ENCODE data around the gene NUP58.
"Not testable (repeated sequence)": the region's sequence is repeated elsewhere in the genome, so short reads cannot be mapped to it uniquely, and the experiment has no call there.

Gene NUP58

GRCh38 chr13:25310891-25311290 lies 9.5 kb downstream of the NUP58 start:
- H3K4me3 ChIP-seq (ENCODE audit: low read depth, low read length): no peak overlapping the region
- ChIA-PET POLR2A (no interaction called here), CTCF (interaction anchor here (2.0 kb wide), 1 partner anchor 23 kb away, joined by 7 read pairs; no protein-coding TSS in a partner anchor)
- no peak for DNase-seq (ENCODE audit: low read depth, low spot score)
- TF ChIP-seq, protein P1, sequence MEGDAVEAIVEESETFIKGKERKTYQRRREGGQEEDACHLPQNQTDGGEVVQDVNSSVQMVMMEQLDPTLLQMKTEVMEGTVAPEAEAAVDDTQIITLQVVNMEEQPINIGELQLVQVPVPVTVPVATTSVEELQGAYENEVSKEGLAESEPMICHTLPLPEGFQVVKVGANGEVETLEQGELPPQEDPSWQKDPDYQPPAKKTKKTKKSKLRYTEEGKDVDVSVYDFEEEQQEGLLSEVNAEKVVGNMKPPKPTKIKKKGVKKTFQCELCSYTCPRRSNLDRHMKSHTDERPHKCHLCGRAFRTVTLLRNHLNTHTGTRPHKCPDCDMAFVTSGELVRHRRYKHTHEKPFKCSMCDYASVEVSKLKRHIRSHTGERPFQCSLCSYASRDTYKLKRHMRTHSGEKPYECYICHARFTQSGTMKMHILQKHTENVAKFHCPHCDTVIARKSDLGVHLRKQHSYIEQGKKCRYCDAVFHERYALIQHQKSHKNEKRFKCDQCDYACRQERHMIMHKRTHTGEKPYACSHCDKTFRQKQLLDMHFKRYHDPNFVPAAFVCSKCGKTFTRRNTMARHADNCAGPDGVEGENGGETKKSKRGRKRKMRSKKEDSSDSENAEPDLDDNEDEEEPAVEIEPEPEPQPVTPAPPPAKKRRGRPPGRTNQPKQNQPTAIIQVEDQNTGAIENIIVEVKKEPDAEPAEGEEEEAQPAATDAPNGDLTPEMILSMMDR (IDR thresholded peaks at IDR 0.05; ENCODE audit: insufficient read depth, low read length, missing control alignments): no peak

- CTCF ChIA-PET; POLR2A ChIA-PET; H3K4me3 ChIP-seq (ENCODE audit: low read depth, low read length): not testable (repeated sequence)
- DNase-seq (ENCODE audit: low read depth, low spot score): peak; percentile 14
These were observed 17.5 kb downstream of the NUP58 start for GRCh38 chr13:25318946-25319345.

- ChIA-PET POLR2A (no interaction called here), CTCF (interaction anchor here (0.6 to 1.4 kb wide), 2 partner anchors 8 to 32 kb away, joined by 3 to 4 read pairs; partner anchors contain the start of gene MTMR6)
- no peak for DNase-seq (ENCODE audit: low read depth, low spot score)
- H3K4me3 ChIP-seq (ENCODE audit: low read depth, low read length): no peak overlapping the region
- TF ChIP-seq, protein P1 (IDR thresholded peaks at IDR 0.05; ENCODE audit: insufficient read depth, low read length, missing control alignments): no peak
These were observed 18.3 kb downstream of the NUP58 start for GRCh38 chr13:25319771-25320170.

DNA sequence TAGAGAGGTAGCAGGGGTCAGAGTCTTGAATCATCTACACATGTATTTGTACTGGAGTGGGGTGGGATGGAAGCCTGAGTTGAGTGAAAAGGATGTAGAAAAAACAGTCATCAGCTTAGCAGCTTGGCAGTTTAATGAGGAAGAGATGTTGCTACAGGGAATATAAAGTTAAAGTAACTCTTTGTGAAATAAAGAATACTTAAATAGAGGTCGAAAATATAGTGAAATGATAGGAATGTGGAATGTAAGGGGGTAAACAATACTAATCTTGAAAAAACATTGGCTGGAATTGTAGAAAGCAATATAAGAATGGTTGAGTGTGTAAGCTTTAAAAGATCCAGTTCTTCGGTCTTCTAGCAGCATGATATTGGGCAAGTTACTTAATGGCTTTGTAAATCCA lies 22.7 kb downstream of the NUP58 start:
- TF ChIP-seq, protein P1 (IDR thresholded peaks at IDR 0.05; ENCODE audit: insufficient read depth, low read length, missing control alignments): no peak
- H3K4me3 ChIP-seq (ENCODE audit: low read depth, low read length): no peak overlapping the region
- ChIA-PET CTCF (interaction anchor here (0.8 to 1.9 kb wide), 2 partner anchors 36 to 52 kb away, joined by 3 to 6 read pairs; no protein-coding TSS in a partner anchor), POLR2A (interaction anchor here (0.8 kb wide), 1 partner anchor 19 kb away, joined by 3 read pairs; no protein-coding TSS in a partner anchor)
- no peak for DNase-seq (ENCODE audit: low read depth, low spot score)

DNA sequence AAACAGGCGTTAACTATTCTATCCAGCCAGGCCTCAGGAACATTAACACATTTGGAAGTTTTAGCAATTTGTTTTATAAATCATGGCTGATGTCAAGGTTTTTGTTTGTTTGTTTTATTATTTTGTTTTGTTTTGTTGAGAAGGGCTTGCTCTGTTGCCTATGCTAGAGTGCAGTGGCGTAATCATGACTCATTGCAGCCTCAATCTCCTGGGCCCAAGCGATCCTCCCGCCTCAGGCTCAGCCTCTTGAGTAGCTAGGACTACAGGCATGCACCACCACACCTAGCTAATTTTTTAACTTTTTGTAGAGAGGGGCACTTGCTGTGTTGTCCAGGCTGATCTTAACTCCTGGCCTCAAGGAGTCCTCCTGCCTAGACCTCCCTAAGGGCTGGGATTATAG lies 28.3 kb downstream of the NUP58 start:
- POLR2A ChIA-PET: no interaction called here
- DNase-seq (ENCODE audit: low read depth, low spot score): no peak

DNA sequence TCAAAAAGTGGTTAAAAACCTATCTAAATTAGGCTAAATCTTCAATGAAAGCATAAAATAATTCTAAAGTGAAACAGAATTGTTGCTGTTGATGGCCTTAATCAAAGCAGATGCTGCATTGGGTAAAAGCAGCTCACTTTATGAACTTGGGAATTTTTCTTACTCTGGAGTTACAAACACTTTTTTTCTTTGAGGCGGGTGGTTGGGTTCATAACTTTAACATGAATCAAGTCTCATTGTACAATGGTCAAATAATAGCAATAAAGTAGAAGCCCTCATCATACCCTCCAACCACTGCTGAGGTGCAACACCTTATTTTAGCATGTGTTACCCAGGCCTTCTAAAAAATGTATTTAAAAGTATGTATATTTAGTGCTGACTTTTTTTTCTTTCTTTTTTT lies 29.1 kb downstream of the NUP58 start:
- ChIA-PET CTCF (no interaction called here), POLR2A (no interaction called here)
- no peak overlapping the region for H3K4me3 ChIP-seq (ENCODE audit: low read depth, low read length)
- no peak for DNase-seq (ENCODE audit: low read depth, low spot score)
- TF ChIP-seq, protein P1 (IDR thresholded peaks at IDR 0.05; ENCODE audit: insufficient read depth, low read length, missing control alignments): no peak

More for the DNA sequence above, 28.3 kb downstream of the NUP58 start:
- no peak overlapping the region for H3K4me3 ChIP-seq (ENCODE audit: low read depth, low read length)
- TF ChIP-seq, protein P1 (IDR thresholded peaks at IDR 0.05; ENCODE audit: insufficient read depth, low read length, missing control alignments): no peak
- CTCF ChIA-PET: no interaction called here

DNA sequence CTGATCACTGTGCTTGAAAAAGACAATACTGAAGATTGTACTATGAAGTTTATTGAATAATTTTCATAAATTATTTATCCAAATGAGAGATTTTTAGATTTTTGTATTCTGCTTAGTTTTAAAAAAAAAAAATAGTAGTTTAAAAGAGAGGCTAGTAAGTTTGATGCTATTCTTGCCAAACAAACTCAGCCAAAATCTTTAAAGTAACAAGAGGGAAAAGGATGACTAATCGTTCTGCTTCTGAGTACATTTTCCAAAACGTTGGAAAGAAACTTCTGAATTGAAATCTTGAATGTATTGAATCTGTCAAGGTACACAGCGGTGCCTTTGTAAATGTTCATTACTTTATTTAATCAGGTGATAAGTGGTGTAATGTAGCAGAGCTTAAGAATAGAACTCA lies 34.4 kb downstream of the NUP58 start:
- TF ChIP-seq, protein P1 (IDR thresholded peaks at IDR 0.05; ENCODE audit: insufficient read depth, low read length, missing control alignments): no peak
- H3K4me3 ChIP-seq (ENCODE audit: low read depth, low read length): no peak overlapping the region
- CTCF ChIA-PET: no interaction called here
- POLR2A ChIA-PET: no interaction called here
- DNase-seq (ENCODE audit: low read depth, low spot score): no peak
